Esophagus muscularis mucosa (tissue), 4 donors: ENCODE measurements around the gene C19orf47.

ENCODE experiments used
- EP300 ChIP-seq: sonication (generic); formaldehyde crosslinking; IDR thresholded peaks from one replicate; pipeline ENCODE4 v1.6.1; 2017; ENCODE audit warnings: antibody characterized with exemption
- POLR2A ChIP-seq: fragments of 450-650 bp; IDR thresholded peaks from one replicate; pipeline ENCODE4 v1.6.1; 2017; ENCODE audit warnings: antibody characterized with exemption, moderate library complexity, mild to moderate bottlenecking, low read depth
- POLR2AphosphoS5 ChIP-seq, 2 donors: sonication (generic); formaldehyde crosslinking; IDR thresholded peaks; one replicate each; pipeline ENCODE4 v1.6.1; 2017; ENCODE audit warnings: antibody characterized with exemption in 2 of 2
- TF ChIP-seq, protein P1 (sequence below), 3 experiments: fragments of 200-600 bp in 2 of 3; fragments of 450-650 bp in 1 of 3; sonication (generic) in 2 of 3; IDR thresholded peaks; one replicate each; pipeline ENCODE4 v1.5.1; 2017 to 2019; ENCODE audit warnings: antibody characterized with exemption in 3 of 3, mild to moderate bottlenecking in 2 of 3, moderate library complexity in 1 of 3

DNA sequence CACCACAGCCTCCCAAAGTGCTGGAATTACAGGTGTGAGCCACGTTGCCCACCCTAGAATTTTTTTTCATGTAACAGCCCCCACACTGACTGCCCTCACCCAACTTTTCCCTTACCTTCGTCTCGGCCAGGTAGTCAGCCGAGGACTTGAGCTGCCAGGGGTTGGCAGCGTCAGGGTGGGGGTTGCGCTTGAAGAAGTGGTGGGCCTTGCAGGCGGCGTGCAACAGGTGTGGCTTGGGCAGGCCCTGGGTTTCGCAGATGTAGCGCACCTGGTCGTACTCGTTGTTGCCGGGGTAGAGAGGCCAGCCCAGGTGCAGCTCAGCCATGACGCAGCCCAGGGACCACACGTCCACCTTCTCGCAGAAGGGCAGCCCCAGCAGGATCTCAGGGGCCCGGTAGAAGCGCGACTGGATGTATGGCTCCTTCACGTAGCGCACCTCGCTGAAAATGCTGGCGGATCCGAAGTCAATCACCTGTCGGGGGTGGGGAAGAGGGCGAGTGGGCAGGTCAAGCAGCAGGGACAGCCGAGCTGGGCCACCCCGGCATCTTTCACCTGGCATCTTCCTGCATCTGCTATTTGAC, 35.6 kb upstream of the C19orf47 start:
- TF ChIP-seq, protein P1, sequence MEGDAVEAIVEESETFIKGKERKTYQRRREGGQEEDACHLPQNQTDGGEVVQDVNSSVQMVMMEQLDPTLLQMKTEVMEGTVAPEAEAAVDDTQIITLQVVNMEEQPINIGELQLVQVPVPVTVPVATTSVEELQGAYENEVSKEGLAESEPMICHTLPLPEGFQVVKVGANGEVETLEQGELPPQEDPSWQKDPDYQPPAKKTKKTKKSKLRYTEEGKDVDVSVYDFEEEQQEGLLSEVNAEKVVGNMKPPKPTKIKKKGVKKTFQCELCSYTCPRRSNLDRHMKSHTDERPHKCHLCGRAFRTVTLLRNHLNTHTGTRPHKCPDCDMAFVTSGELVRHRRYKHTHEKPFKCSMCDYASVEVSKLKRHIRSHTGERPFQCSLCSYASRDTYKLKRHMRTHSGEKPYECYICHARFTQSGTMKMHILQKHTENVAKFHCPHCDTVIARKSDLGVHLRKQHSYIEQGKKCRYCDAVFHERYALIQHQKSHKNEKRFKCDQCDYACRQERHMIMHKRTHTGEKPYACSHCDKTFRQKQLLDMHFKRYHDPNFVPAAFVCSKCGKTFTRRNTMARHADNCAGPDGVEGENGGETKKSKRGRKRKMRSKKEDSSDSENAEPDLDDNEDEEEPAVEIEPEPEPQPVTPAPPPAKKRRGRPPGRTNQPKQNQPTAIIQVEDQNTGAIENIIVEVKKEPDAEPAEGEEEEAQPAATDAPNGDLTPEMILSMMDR (IDR thresholded peaks at IDR 0.05) = no peak
- TF ChIP-seq POLR2AphosphoS5 (IDR thresholded peaks at IDR 0.05) (no peak), EP300 (no peak), POLR2A (no peak)
